ENCODE data around the gene GLI3.

- TF ChIP-seq SREBF2 (IDR thresholded peaks at IDR 0.05; ENCODE audit: low read length) (no peak), SUZ12 (IDR thresholded peaks at IDR 0.05; ENCODE audit: unreplicated experiment) (no peak), RAD21 (IDR thresholded peaks at IDR 0.05; ENCODE audit: insufficient read depth, low read depth, low read length) (no peak), BHLHE40 (IDR thresholded peaks at IDR 0.05; ENCODE audit: borderline replicate concordance in 1 of 2, low read depth in 2 of 2, low read length in 1 of 2) (no peak), ZBTB33 (IDR thresholded peaks at IDR 0.05) (no peak), EZH2 (IDR thresholded peaks at IDR 0.05; ENCODE audit: borderline replicate concordance, control insufficient read depth, low read depth, low read length) (no peak), HDGF (IDR thresholded peaks at IDR 0.05) (no peak), POLR2A (IDR thresholded peaks at IDR 0.05; ENCODE audit: low read depth, low read length) (no peak), NFIC (IDR thresholded peaks at IDR 0.05; ENCODE audit: low read depth, low read length) (no peak), FOXM1 (IDR thresholded peaks at IDR 0.05; ENCODE audit: low read depth, low read length) (no peak), CTCF (IDR thresholded peaks at IDR 0.05 in 2 of 3, conservative IDR thresholded peaks at IDR 0.05 in 1 of 3; ENCODE audit: control insufficient read depth in 2 of 3, extremely low read depth in 1 of 3, insufficient read depth in 1 of 3, low read depth in 3 of 3, low read length in 3 of 3) (no peak)
Measured at GRCh38 chr7:41921453-41921981, 315.5 kb downstream of the GLI3 start.

All from GM12878 (cell line).